Lung (tissue), 16 donors: ENCODE measurements around the gene CEP162. TPM values are rescaled to one million over a fixed set of nuclear protein-coding genes. Genes with fewer than 3 reads are reported as not detected.

ENCODE experiments used
- ATAC-seq: fragments of 200-7000 bp; cut with Tn5 transposase; one replicate; pipeline ENCODE4 v1.9.1; 2020; ENCODE audit warnings: moderate number of reproducible peaks; ENCODE audit not compliant: insufficient read depth, low FRiP score
- DNase-seq, 3 donors: peaks; one replicate each; pipeline ENCODE4 v3.0.0-alpha.2; 2013 to 2017
- H3K27ac ChIP-seq, 2 donors: one replicate each; pipeline ENCODE4 v1.5.1; 2013; ENCODE audit warnings: mild to moderate bottlenecking in 2 of 2, moderate library complexity in 2 of 2, control low read depth in 1 of 2, inconsistent platforms in 1 of 2, low read depth in 1 of 2, low read length in 1 of 2
- H3K27me3 ChIP-seq, 3 donors: one replicate each; pipeline ENCODE4 v1.5.1; 2013; ENCODE audit warnings: low read length in 2 of 3; ENCODE audit not compliant: control insufficient read depth in 3 of 3, insufficient read depth in 3 of 3
- H3K36me3 ChIP-seq, 4 donors: one replicate each; pipeline ENCODE4 v1.5.1; 2013; ENCODE audit warnings: low read length in 4 of 4, mild to moderate bottlenecking in 1 of 4, moderate library complexity in 1 of 4; ENCODE audit not compliant: control insufficient read depth in 4 of 4, insufficient read depth in 4 of 4
- H3K4me1 ChIP-seq, 5 donors: one replicate each; pipeline ENCODE4 v1.5.1; 2013; ENCODE audit warnings: low read length in 5 of 5, mild to moderate bottlenecking in 2 of 5, moderate library complexity in 1 of 5; ENCODE audit not compliant: control insufficient read depth in 5 of 5, insufficient read depth in 5 of 5
- H3K4me3 ChIP-seq: one replicate; pipeline ENCODE4 v1.5.1; 2013; ENCODE audit warnings: mild to moderate bottlenecking, control low read depth, moderate library complexity
- H3K9ac ChIP-seq, 2 donors: one replicate each; pipeline ENCODE4 v1.5.1; 2013; ENCODE audit warnings: low read length in 2 of 2, control low read depth in 1 of 2; ENCODE audit not compliant: insufficient read depth in 1 of 2
- H3K9me3 ChIP-seq, 4 donors: one replicate each; pipeline ENCODE4 v1.5.1; 2013; ENCODE audit warnings: low read length in 3 of 4, mild to moderate bottlenecking in 1 of 4, moderate library complexity in 1 of 4; ENCODE audit not compliant: control insufficient read depth in 4 of 4, insufficient read depth in 3 of 4
- WGBS, 2 donors: extraction: QIAGEN DNeasy Blood & Tissue Kit; methylation state at CpG; one replicate each; pipeline ENCODE4 v1.1.7; 2013; 5-methylcytosine and 5-hydroxymethylcytosine counted together
- long read RNA-seq, 5 donors: transcript quantifications; one replicate each; lab custom pipeline, GENCODE V29; 2026
- polyA plus RNA-seq, 2 donors: library from polyadenylated mRNA; stranded (reverse); fragments of 200-250 nt; gene quantifications; one replicate each; pipeline ENCODE4 v1.2.1, GENCODE V29; 2013
- total RNA-seq, 2 donors: library from RNA; depleted of rRNA in 1 of 2; stranded (reverse); fragments of >200 nt in 1 of 2; gene quantifications; one replicate each; pipeline ENCODE4 v1.2.1, GENCODE V29; 2014 to 2021
- TF ChIP-seq, protein P1 (sequence below): IDR thresholded peaks from 2 replicates; pipeline ENCODE4 v1.5.1; 2012; ENCODE audit warnings: mild to moderate bottlenecking; ENCODE audit errors: control extremely low read depth, extremely low read depth
- donor health status: control.
- donor health status: control.
- donor health status: Bipolar disorder and iron deficiency.
- donor health status: healthy.
- donor health status: DM: yes; HTN: yes; CAD: no.

CEP162 gene, protein sequence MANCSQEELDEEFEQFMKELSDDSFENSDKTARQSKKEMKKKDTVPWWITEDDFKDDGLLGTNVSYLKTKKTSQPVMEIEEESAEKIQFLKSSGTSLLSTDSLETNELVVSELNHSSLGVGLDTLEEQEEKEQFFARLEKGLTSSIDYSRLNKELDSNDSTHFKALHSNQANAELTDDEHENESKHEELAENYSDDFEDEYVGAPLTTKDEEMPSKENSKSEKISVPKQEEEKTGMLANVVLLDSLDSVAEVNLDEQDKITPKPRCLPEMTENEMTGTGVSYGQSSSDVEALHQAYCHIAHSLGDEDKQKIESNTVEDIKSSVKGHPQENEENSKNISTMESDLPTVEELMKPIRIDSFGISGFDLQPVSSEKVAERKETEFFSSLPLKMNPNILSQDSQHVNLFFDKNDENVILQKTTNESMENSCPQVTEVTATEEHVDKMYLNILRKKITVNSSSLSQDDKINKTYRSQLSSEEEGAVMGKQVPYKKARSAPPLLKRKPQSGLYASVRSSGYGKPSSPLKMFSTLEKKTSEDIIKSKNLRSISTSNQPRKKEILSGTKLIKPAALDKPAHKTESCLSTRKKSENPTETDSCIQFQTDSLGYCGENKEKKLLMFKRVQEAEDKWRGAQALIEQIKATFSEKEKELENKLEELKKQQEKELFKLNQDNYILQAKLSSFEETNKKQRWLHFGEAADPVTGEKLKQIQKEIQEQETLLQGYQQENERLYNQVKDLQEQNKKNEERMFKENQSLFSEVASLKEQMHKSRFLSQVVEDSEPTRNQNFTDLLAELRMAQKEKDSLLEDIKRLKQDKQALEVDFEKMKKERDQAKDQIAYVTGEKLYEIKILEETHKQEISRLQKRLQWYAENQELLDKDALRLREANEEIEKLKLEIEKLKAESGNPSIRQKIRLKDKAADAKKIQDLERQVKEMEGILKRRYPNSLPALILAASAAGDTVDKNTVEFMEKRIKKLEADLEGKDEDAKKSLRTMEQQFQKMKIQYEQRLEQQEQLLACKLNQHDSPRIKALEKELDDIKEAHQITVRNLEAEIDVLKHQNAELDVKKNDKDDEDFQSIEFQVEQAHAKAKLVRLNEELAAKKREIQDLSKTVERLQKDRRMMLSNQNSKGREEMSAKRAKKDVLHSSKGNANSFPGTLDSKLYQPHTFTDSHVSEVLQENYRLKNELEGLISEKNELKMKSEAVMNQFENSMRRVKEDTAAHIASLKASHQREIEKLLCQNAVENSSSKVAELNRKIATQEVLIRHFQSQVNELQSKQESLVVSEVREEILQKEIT (N-terminal part only)
- total RNA-seq, result 10 to 100 TPM; 10.1 to 25.6 TPM
- polyA plus RNA-seq, result 1 to 10 TPM; 4.3 to 7.3 TPM
- long read RNA-seq, donor 1, partial matches to known transcripts, result 0 of 1 reads
- long read RNA-seq, donor 1, other reads (novel, unspliced or antisense), result 0 of 1 reads
- long read RNA-seq, donor 2, result 0 reads
- long read RNA-seq, donor 3, result 0 reads
- long read RNA-seq, donor 4, result 0 reads
- long read RNA-seq, donor 5, full-length matches to known transcripts, result 1 of 1 reads
- long read RNA-seq, donor 5, partial matches to known transcripts, result 0 of 1 reads
- long read RNA-seq, donor 5, other reads (novel, unspliced or antisense), result 0 of 1 reads

DNA sequence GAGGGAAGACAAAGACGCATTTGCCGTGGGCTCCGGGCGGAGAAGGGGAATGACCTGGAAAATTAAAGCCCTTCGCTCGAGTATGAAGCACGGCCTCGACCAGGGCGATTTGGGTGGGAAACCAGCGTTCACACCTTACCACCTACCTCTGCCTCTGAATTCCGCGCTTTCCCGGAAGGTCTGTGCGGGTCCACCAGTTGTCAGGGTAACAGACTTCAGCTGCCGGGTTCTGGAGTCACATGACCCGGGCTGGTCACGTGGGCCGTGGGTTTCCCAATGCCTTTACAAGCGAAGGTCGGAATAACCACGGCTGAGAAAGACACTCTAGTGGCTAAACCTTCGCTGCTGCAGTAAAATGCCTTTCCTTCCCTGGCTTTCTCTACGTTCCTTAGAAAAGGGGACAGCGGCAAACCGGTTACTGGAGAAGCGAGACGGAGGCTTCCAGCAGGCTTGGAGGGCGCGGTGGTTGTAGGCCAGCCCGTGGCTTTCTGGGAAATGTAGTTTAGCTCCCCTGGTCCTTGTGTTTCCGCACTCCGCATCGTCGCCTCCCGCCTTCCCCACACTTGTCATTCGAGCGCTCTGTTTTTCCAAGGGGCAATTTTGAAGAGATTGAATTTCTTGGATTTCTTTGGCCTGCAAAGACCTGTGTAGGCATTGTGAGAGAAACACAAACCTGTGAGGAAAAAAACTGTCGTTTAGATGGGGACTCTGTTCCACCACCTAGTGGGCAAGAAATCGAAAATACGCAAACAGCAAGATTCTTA lies at the start of gene CEP162:
Gene CEP162 (minus strand): TSS at position 210 of the 764 bp plus-strand sequence. CDS start 1,250 bp downstream, outside the sequence.
- WGBS, 2 donors, result 0 to 1% methylated on average over 40 of the region's 40 CpGs
- DNase-seq (peak; percentile 94 to 96 (median 95)), ATAC-seq (peak; percentile 99)
- H3K4me1 ChIP-seq, result peaks cover 0 to 6% (median 0%) of the 10 kb centered on the region in 5 donors
- H3K4me3 ChIP-seq, result peak within 1 kb of the TSS; percentile 66
- peaks cover 0 to 5% (median 1%) of the 10 kb centered on the region in 4 donors for H3K36me3 ChIP-seq
- H3K9me3 ChIP-seq, result no peaks in the 10 kb centered on the region
- TF ChIP-seq, protein P1, sequence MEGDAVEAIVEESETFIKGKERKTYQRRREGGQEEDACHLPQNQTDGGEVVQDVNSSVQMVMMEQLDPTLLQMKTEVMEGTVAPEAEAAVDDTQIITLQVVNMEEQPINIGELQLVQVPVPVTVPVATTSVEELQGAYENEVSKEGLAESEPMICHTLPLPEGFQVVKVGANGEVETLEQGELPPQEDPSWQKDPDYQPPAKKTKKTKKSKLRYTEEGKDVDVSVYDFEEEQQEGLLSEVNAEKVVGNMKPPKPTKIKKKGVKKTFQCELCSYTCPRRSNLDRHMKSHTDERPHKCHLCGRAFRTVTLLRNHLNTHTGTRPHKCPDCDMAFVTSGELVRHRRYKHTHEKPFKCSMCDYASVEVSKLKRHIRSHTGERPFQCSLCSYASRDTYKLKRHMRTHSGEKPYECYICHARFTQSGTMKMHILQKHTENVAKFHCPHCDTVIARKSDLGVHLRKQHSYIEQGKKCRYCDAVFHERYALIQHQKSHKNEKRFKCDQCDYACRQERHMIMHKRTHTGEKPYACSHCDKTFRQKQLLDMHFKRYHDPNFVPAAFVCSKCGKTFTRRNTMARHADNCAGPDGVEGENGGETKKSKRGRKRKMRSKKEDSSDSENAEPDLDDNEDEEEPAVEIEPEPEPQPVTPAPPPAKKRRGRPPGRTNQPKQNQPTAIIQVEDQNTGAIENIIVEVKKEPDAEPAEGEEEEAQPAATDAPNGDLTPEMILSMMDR, result peak; percentile 14
- H3K9ac ChIP-seq, result peak within 1 kb of the TSS; percentile 63 to 81
- H3K27ac ChIP-seq, result peak within 1 kb of the TSS; percentile 93 to 94
- peaks cover 0 to 3% (median 0%) of the 10 kb centered on the region in 3 donors for H3K27me3 ChIP-seq

GRCh38 chr6:84274856-84275255 lies 47.4 kb upstream of the CEP162 start:
- no peak for ATAC-seq
- 78 to 88% methylated on average over 2 of the region's 2 CpGs for WGBS, 2 donors
- TF ChIP-seq, protein P1, result no peak

More at GRCh38 chr6:84274856-84275255, 47.4 kb upstream of the CEP162 start:
- Histone ChIP-seq H3K9me3 (no peaks in the 10 kb centered on the region), H3K4me3 (no peak overlapping the region), H3K27ac (no peak overlapping the region), H3K9ac (no peak overlapping the region), H3K36me3 (no peaks in the 10 kb centered on the region), H3K27me3 (no peaks in the 10 kb centered on the region), H3K4me1 (no peaks in the 10 kb centered on the region)
- no peak for DNase-seq
